ENCODE results near the gene UGT1A10.

UGT1A10 gene

GRCh38 chr2:233658610-233659009 is 22.4 kb downstream of the UGT1A10 start:
- H3K4me3 ChIP-seq (ENCODE audit: low read length), result no peak overlapping the region
- no peak overlapping the region for H3K27ac ChIP-seq (ENCODE audit: low read depth, low read length)
- H3K36me3 ChIP-seq (ENCODE audit: control insufficient read depth, insufficient read depth, low read length), result no peaks in the 10 kb centered on the region
- H3K9ac ChIP-seq (ENCODE audit: low read length), result no peak overlapping the region
- H3K4me1 ChIP-seq (ENCODE audit: control insufficient read depth, insufficient read depth, low read length), result no peaks in the 10 kb centered on the region
- H3K27me3 ChIP-seq (ENCODE audit: control insufficient read depth, insufficient read depth, low read length), result no peaks in the 10 kb centered on the region

DNA sequence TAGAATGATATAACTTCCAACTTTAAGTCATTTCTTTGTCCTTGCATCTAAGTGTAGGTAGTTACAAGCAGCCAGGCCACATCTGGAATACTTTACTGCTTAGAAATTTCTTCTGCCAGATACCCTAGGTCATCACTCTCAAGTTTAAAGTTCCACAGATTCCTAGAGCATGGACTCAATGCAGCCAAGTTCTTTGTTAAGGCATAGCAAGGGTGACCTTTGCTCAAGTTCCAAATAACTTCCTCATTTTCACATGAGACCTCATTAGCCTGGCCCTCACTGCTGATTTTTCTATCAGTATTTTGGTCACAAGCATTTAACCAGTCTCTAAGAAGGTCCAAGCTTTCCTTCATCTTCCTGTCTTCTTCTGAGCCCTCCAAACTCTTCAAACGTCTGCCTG is 27.7 kb downstream of the UGT1A10 start:
- H3K4me3 ChIP-seq (ENCODE audit: low read length), result no peak overlapping the region
- no peaks in the 10 kb centered on the region for H3K4me1 ChIP-seq (ENCODE audit: control insufficient read depth, insufficient read depth, low read length)
- H3K36me3 ChIP-seq (ENCODE audit: control insufficient read depth, insufficient read depth, low read length), result no peaks in the 10 kb centered on the region
- H3K9ac ChIP-seq (ENCODE audit: low read length), result no peak overlapping the region
- no peak overlapping the region for H3K27ac ChIP-seq (ENCODE audit: low read depth, low read length)
- H3K27me3 ChIP-seq (ENCODE audit: control insufficient read depth, insufficient read depth, low read length), result no peaks in the 10 kb centered on the region

DNA sequence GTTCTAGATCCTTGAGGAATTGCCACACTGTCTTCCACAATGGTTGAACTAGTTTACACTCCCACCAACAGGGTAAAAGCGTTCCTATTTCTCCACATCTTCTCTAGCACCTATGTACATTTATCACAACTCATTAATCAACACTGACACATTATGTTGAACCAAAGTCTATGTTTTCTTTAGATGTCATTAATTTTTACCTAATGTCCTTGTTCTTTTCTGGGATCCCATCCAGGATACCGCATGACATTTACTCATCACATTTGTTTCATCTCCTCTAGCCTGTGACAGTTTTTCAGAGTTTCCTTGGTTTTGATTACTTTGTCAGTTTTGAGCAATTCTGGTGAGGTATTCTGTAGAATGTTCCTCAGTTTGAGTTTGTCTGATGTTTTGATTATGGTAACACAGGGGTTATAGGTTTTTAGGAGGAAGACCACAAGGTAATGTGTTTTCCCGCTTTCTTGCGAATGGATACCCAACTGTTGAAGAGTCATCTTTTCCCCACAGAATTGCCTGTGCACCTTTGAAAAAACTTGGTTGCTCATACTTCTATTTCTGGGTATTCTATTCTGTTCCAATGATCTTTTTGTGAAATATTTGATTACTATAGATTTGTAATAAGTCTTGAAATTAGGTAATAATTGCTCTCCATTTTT is 32.5 kb downstream of the UGT1A10 start:
- Histone ChIP-seq H3K27me3 (ENCODE audit: control insufficient read depth, insufficient read depth, low read length) (no peaks in the 10 kb centered on the region), H3K4me3 (ENCODE audit: low read length) (no peak overlapping the region), H3K36me3 (ENCODE audit: control insufficient read depth, insufficient read depth, low read length) (no peaks in the 10 kb centered on the region), H3K4me1 (ENCODE audit: control insufficient read depth, insufficient read depth, low read length) (no peaks in the 10 kb centered on the region), H3K27ac (ENCODE audit: low read depth, low read length) (no peak overlapping the region), H3K9ac (ENCODE audit: low read length) (no peak overlapping the region)

GRCh38 chr2:233671290-233672161 is 35.3 kb downstream of the UGT1A10 start, which contains the start of gene UGT1A9:
Gene UGT1A9, plus strand, starts transcription at chr2:233671898. Its CDS starts 37 bp downstream, at chr2:233671935.
- Histone ChIP-seq H3K4me1 (ENCODE audit: control insufficient read depth, insufficient read depth, low read length) (no peaks in the 10 kb centered on the region), H3K9ac (ENCODE audit: low read length) (no peak within 1 kb of the TSS), H3K27ac (ENCODE audit: low read depth, low read length) (no peak within 1 kb of the TSS), H3K27me3 (ENCODE audit: control insufficient read depth, insufficient read depth, low read length) (no peaks in the 10 kb centered on the region), H3K4me3 (ENCODE audit: low read length) (no peak within 1 kb of the TSS), H3K36me3 (ENCODE audit: control insufficient read depth, insufficient read depth, low read length) (no peaks in the 10 kb centered on the region)

DNA sequence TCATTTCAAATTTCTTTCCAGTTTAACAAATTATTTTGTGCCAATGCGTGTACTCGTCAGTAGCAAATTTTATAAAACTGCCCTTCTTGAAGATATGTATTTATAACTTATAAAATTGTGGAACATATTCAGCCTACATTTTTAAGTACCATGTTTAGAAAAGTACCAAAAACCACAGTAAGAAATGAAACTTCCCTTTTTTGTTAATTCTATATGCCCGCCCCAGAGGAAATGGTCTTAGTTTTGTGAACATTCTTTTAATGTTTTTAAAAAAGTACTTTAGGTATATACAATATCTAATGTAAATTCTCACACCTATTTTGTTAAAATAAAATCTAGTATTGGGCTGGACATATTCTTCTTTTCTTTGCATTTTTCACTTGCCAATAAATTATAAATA is 36.6 kb downstream of the UGT1A10 start:
- H3K36me3 ChIP-seq (ENCODE audit: control insufficient read depth, insufficient read depth, low read length), result no peaks in the 10 kb centered on the region
- H3K9ac ChIP-seq (ENCODE audit: low read length), result no peak overlapping the region
- no peak overlapping the region for H3K4me3 ChIP-seq (ENCODE audit: low read length)
- no peak overlapping the region for H3K27ac ChIP-seq (ENCODE audit: low read depth, low read length)
- H3K27me3 ChIP-seq (ENCODE audit: control insufficient read depth, insufficient read depth, low read length), result no peaks in the 10 kb centered on the region
- no peaks in the 10 kb centered on the region for H3K4me1 ChIP-seq (ENCODE audit: control insufficient read depth, insufficient read depth, low read length)

DNA sequence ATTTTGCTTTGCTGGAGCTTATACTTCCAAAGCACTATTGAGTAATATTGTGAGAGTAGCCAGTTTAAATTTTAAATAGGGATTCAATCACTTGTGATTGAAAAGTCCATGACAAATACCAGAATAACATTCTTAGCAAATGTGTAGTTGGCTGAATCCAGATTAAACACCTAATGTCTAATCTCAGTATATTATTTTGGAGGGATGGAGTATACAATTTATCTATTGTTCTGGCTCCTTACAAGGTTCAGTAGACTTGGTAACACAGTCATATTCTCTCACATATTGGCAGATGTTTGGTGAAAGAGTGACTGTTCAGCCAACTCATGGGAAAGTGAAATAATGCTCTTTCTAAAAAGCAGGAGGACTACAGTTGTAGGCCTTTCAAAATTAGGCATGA is 37.6 kb downstream of the UGT1A10 start:
- Histone ChIP-seq H3K4me3 (ENCODE audit: low read length) (no peak overlapping the region), H3K4me1 (ENCODE audit: control insufficient read depth, insufficient read depth, low read length) (no peaks in the 10 kb centered on the region), H3K27ac (ENCODE audit: low read depth, low read length) (no peak overlapping the region), H3K9ac (ENCODE audit: low read length) (no peak overlapping the region), H3K36me3 (ENCODE audit: control insufficient read depth, insufficient read depth, low read length) (no peaks in the 10 kb centered on the region), H3K27me3 (ENCODE audit: control insufficient read depth, insufficient read depth, low read length) (no peaks in the 10 kb centered on the region)

DNA sequence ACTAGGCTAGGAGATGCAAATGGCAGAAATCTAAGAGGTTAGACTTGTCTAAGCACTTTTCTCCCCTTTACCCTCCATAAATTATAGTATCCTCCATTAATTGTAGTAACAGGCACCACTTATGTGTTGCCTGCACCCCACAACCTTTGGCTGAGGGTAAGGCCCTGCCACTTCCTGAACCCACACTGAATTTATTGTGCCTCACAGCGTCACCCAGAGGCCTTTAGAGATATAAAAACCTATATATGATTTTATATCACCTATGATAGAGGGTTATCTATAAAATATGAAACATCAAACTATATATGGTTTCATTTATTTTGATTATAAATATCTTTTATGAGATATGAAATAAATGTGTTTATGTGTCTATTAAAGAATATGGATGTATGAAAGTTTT is 38.1 kb downstream of the UGT1A10 start:
- H3K27me3 ChIP-seq (ENCODE audit: control insufficient read depth, insufficient read depth, low read length), result no peaks in the 10 kb centered on the region
- H3K36me3 ChIP-seq (ENCODE audit: control insufficient read depth, insufficient read depth, low read length), result no peaks in the 10 kb centered on the region
- no peak overlapping the region for H3K4me3 ChIP-seq (ENCODE audit: low read length)
- no peak overlapping the region for H3K27ac ChIP-seq (ENCODE audit: low read depth, low read length)
- H3K9ac ChIP-seq (ENCODE audit: low read length), result no peak overlapping the region
- no peaks in the 10 kb centered on the region for H3K4me1 ChIP-seq (ENCODE audit: control insufficient read depth, insufficient read depth, low read length)

- H3K4me1 ChIP-seq (ENCODE audit: control insufficient read depth, insufficient read depth, low read length), result no peaks in the 10 kb centered on the region
- no peak overlapping the region for H3K9ac ChIP-seq (ENCODE audit: low read length)
- H3K27me3 ChIP-seq (ENCODE audit: control insufficient read depth, insufficient read depth, low read length), result no peaks in the 10 kb centered on the region
- H3K4me3 ChIP-seq (ENCODE audit: low read length), result no peak overlapping the region
- H3K36me3 ChIP-seq (ENCODE audit: control insufficient read depth, insufficient read depth, low read length), result no peaks in the 10 kb centered on the region
- H3K27ac ChIP-seq (ENCODE audit: low read depth, low read length), result no peak overlapping the region
These were observed 38.7 kb downstream of the UGT1A10 start for GRCh38 chr2:233674995-233675394.

DNA sequence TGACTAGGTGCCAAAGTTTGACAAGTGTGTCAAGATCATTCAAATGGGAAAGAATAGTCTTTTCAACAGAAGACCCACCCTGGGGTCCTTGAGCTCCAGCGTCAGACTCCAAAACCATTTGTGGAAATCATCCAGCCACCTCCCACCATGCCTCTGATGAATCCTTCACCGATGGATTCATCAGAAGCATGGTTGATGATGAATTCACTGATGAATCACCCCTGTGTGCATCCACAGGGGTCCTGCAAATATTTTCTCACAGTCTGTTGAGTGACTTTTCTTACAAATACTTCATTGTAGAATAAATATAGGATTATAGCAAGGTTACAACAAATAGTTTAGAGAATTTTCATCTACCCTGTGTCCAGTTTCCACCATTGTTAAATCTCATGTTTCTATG is 39.8 kb downstream of the UGT1A10 start:
- Histone ChIP-seq H3K27me3 (ENCODE audit: control insufficient read depth, insufficient read depth, low read length) (no peaks in the 10 kb centered on the region), H3K36me3 (ENCODE audit: control insufficient read depth, insufficient read depth, low read length) (no peaks in the 10 kb centered on the region), H3K27ac (ENCODE audit: low read depth, low read length) (no peak overlapping the region), H3K4me3 (ENCODE audit: low read length) (no peak overlapping the region), H3K4me1 (ENCODE audit: control insufficient read depth, insufficient read depth, low read length) (no peaks in the 10 kb centered on the region), H3K9ac (ENCODE audit: low read length) (no peak overlapping the region)

- no peaks in the 10 kb centered on the region for H3K27me3 ChIP-seq (ENCODE audit: control insufficient read depth, insufficient read depth, low read length)
- H3K36me3 ChIP-seq (ENCODE audit: control insufficient read depth, insufficient read depth, low read length), result no peaks in the 10 kb centered on the region
- H3K4me1 ChIP-seq (ENCODE audit: control insufficient read depth, insufficient read depth, low read length), result no peaks in the 10 kb centered on the region
- no peak overlapping the region for H3K27ac ChIP-seq (ENCODE audit: low read depth, low read length)
- no peak overlapping the region for H3K4me3 ChIP-seq (ENCODE audit: low read length)
- H3K9ac ChIP-seq (ENCODE audit: low read length), result no peak overlapping the region
These were observed 42.9 kb downstream of the UGT1A10 start for GRCh38 chr2:233679196-233679595.

DNA sequence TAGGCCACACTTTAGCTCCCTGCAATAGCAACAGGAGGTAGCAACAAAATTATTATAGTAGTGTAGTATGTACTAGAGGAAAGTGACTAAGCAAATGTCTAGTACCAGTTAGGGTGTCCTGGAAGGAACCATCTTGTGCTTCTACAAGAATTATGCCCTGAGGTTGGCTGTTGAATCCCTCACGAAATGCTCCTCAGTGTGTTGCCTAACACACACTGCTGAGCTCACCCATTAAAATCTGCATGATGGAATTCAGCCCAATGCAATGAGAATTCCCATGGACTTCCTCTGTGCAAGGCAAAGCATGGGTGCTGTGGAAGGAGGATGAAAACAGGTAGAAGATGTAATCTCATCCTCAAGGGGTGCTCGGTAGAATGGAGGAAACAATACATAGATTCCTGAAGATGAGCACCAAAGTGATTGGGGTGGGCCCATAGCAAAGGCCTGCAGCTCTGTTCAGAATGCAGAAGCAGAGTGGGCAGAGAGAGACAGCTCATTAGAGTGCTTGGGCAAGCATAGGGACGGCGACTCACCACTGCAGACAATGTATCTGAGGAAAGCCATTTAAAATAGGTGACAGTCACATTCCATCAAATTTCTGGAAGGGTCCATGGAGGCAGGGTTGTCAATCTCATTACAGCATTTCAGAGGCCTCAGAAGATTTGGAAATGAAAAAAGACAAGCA is 44.3 kb downstream of the UGT1A10 start:
- H3K27me3 ChIP-seq (ENCODE audit: control insufficient read depth, insufficient read depth, low read length), result no peaks in the 10 kb centered on the region
- H3K36me3 ChIP-seq (ENCODE audit: control insufficient read depth, insufficient read depth, low read length), result no peaks in the 10 kb centered on the region
- H3K27ac ChIP-seq (ENCODE audit: low read depth, low read length), result no peak overlapping the region
- no peak overlapping the region for H3K4me3 ChIP-seq (ENCODE audit: low read length)
- no peak overlapping the region for H3K9ac ChIP-seq (ENCODE audit: low read length)
- H3K4me1 ChIP-seq (ENCODE audit: control insufficient read depth, insufficient read depth, low read length), result no peaks in the 10 kb centered on the region

DNA sequence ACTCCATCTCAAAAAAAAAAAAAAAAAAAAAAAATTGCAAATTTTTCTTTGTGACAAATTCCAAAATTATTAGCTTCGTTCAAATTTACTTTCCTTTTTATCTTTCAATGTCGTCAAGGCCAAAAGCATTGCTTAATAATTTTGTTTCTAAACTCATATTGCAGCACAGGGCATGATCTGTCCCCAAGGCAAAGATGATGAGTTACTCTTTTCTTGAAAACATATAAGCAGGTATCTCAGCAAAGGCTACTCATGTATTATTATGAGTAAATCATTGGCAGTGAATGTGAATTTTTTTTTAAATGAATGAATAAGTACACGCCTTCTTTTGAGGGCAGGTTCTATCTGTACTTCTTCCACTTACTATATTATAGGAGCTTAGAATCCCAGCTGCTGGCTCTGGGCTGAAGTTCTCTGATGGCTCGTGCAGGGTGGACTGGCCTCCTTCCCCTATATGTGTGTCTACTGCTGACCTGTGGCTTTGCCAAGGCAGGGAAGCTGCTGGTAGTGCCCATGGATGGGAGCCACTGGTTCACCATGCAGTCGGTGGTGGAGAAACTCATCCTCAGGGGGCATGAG is 45.4 kb downstream of the UGT1A10 start, which contains the start of gene UGT1A7:
Gene UGT1A7 (plus strand): TSS at position 381 of the 579 bp plus-strand sequence. CDS start 37 bp downstream, at position 418.
- Histone ChIP-seq H3K36me3 (ENCODE audit: control insufficient read depth, insufficient read depth, low read length) (no peaks in the 10 kb centered on the region), H3K27ac (ENCODE audit: low read depth, low read length) (no peak within 1 kb of the TSS), H3K4me3 (ENCODE audit: low read length) (no peak within 1 kb of the TSS), H3K27me3 (ENCODE audit: control insufficient read depth, insufficient read depth, low read length) (no peaks in the 10 kb centered on the region), H3K4me1 (ENCODE audit: control insufficient read depth, insufficient read depth, low read length) (no peaks in the 10 kb centered on the region), H3K9ac (ENCODE audit: low read length) (no peak within 1 kb of the TSS)
